ENCODE measurements around the gene LRRC72. TPM values are rescaled to one million over a fixed set of nuclear protein-coding genes. Genes with fewer than 3 reads are reported as not detected.

The LRRC72 gene
- total and polyA plus RNA-seq, 10 of the 15 experiments (the other 5 are each of a cell fraction or from before 2014, with no cell fraction given): not detected

DNA sequence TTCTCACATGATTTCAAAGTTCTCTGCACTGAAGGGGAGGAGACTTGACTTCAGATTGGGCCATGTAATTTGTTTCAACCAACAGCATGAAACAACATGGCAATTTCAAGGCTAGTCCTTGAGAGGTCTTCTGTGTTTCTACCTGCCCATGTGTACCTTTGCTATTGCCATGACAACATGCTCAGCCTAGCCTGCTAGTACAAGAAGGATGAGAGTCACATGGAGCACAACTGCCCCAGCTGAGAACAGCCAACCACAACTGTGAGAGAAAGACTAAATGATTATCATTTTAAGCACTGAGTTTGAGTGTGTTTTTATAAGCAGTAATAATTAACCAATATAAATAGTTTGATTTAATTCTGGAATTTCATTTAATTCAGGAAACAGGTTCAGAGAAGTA is 77.0 kb downstream of the LRRC72 start:
- Histone ChIP-seq H3K4me2 (ENCODE audit: control insufficient read depth, insufficient read depth) (no peak overlapping the region), H2AFZ (ENCODE audit: control insufficient read depth, low read depth, low read length) (no peak overlapping the region), H3K27me3 (replicated peaks in 1 of 2; ENCODE audit: control insufficient read depth in 2 of 2, insufficient read depth in 2 of 2, low read length in 1 of 2) (no peaks in the 10 kb centered on the region; a peak in 1 of 4 replicates), H3K79me2 (ENCODE audit: control insufficient read depth, insufficient read depth, low read length) (no peaks in the 10 kb centered on the region), H3K36me3 (ENCODE audit: control insufficient read depth in 2 of 2, insufficient read depth in 2 of 2, low read length in 1 of 2) (no peaks in the 10 kb centered on the region), H3K4me1 (ENCODE audit: control insufficient read depth, insufficient read depth, low read length) (no peaks in the 10 kb centered on the region), H3K4me3 (no peak overlapping the region), H4K20me1 (ENCODE audit: control insufficient read depth, insufficient read depth) (0 out of 2 replicates have a peak, but pooled peaks cover 2% of the 10 kb centered on the region), H3K27ac (ENCODE audit: control insufficient read depth, insufficient read depth) (no peak overlapping the region), H3K9me3 (replicated peaks; ENCODE audit: control insufficient read depth, insufficient read depth, low read length) (no peaks in the 10 kb centered on the region), H3K9ac (ENCODE audit: control insufficient read depth, insufficient read depth, low read length) (no peak overlapping the region)
- ChIA-PET SMC1A (ENCODE audit: uncharacterized antibody, unreplicated experiment) (no interaction called here), POLR2A (no interaction called here), CTCF (no interaction called here), RAD21 (ENCODE audit: unreplicated experiment) (no interaction called here)
- TF ChIP-seq ATF7 (IDR thresholded peaks at IDR 0.05; ENCODE audit: low read depth) (no peak), SREBF2 (IDR thresholded peaks at IDR 0.05; ENCODE audit: low read length) (no peak), CBX3 (IDR thresholded peaks at IDR 0.05; ENCODE audit: borderline replicate concordance, low read depth) (no peak), TAF1 (IDR thresholded peaks at IDR 0.05; ENCODE audit: borderline replicate concordance, low read depth, low read length) (no peak)
- in situ Hi-C loops (cut with MboI) (no loop called here), intact Hi-C loops (cut with micrococcal nuclease; ENCODE audit: unreplicated experiment) (loop anchor here (5.0 kb wide), 1 partner anchor 314 kb away; no protein-coding TSS in a partner anchor)
- FAIRE-seq: no peak
- no peak for DNase-seq (ENCODE audit: low read depth, low spot score)
- no peak for ATAC-seq
- no TSS peak for BruUV-seq (replicated peaks)

DNA sequence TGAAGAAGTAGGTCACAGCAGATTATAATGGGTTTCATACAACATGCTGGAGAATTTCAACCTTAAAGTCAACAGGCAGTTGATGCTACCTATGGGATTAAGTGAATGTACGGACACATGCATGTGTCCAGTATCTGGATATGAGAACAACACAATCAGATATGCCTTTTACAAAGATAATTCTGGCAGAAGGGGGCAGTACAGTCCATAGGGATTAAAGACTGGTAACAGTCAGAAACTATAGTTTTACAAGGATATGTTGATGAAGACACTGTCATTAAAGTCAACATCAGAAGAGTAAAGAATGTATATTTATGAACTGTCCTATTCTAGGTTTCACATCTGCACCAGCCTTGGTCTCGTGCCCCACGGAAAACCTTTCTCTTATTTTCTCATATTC is 77.4 kb downstream of the LRRC72 start:
- no peak for ATAC-seq
- Histone ChIP-seq H4K20me1 (ENCODE audit: control insufficient read depth, insufficient read depth) (0 out of 2 replicates have a peak, but pooled peaks cover 2% of the 10 kb centered on the region), H3K9ac (ENCODE audit: control insufficient read depth, insufficient read depth, low read length) (no peak overlapping the region), H3K4me2 (ENCODE audit: control insufficient read depth, insufficient read depth) (no peak overlapping the region), H3K36me3 (ENCODE audit: control insufficient read depth in 2 of 2, insufficient read depth in 2 of 2, low read length in 1 of 2) (no peaks in the 10 kb centered on the region), H3K4me1 (ENCODE audit: control insufficient read depth, insufficient read depth, low read length) (no peaks in the 10 kb centered on the region), H3K27me3 (replicated peaks in 1 of 2; ENCODE audit: control insufficient read depth in 2 of 2, insufficient read depth in 2 of 2, low read length in 1 of 2) (no peaks in the 10 kb centered on the region), H2AFZ (ENCODE audit: control insufficient read depth, low read depth, low read length) (no peak overlapping the region), H3K9me3 (replicated peaks; ENCODE audit: control insufficient read depth, insufficient read depth, low read length) (no peaks in the 10 kb centered on the region), H3K27ac (ENCODE audit: control insufficient read depth, insufficient read depth) (no peak overlapping the region), H3K4me3 (no peak overlapping the region), H3K79me2 (ENCODE audit: control insufficient read depth, insufficient read depth, low read length) (no peaks in the 10 kb centered on the region)
- WGBS (ENCODE audit: insufficient coverage, insufficient replicate concordance, low lambda C conversion rate, missing lambda C conversion rate): 46% methylated on average over 3 of the region's 3 CpGs
- in situ Hi-C loops (cut with MboI): no loop called here
- RAD21 ChIA-PET (ENCODE audit: unreplicated experiment): no interaction called here
- intact Hi-C loops (cut with micrococcal nuclease; ENCODE audit: unreplicated experiment): loop anchor here (5.0 kb wide), 1 partner anchor 313 kb away; no protein-coding TSS in a partner anchor
- DNase-seq (ENCODE audit: low read depth, low spot score): no peak
- POLR2A ChIA-PET: no interaction called here
- BruUV-seq (replicated peaks): no TSS peak
- no peak for FAIRE-seq
- SMC1A ChIA-PET (ENCODE audit: uncharacterized antibody, unreplicated experiment): no interaction called here
- CTCF ChIA-PET: no interaction called here
- TF ChIP-seq RAD21 (IDR thresholded peaks at IDR 0.05; ENCODE audit: insufficient read depth, low read depth, low read length) (0 out of 2 replicates have a peak, but pooled peaks have one; percentile 26), MTA3 (IDR thresholded peaks at IDR 0.05; ENCODE audit: borderline replicate concordance, low read length) (no peak), SREBF2 (IDR thresholded peaks at IDR 0.05; ENCODE audit: low read length) (no peak), SPI1 (IDR thresholded peaks at IDR 0.05; ENCODE audit: borderline replicate concordance, insufficient read depth, low read depth, low read length) (no peak), SREBF1 (IDR thresholded peaks at IDR 0.05; ENCODE audit: low read length) (no peak), EED (IDR thresholded peaks at IDR 0.05; ENCODE audit: low read depth) (no peak), CTCF (IDR thresholded peaks at IDR 0.05 in 2 of 3, conservative IDR thresholded peaks at IDR 0.05 in 1 of 3; ENCODE audit: control insufficient read depth in 2 of 3, extremely low read depth in 1 of 3, insufficient read depth in 1 of 3, low read depth in 3 of 3, low read length in 3 of 3) (peak in 2 of 3 experiments; percentile 10; a peak in 1 of 6 replicates), BCLAF1 (IDR thresholded peaks at IDR 0.05) (no peak), BCL3 (IDR thresholded peaks at IDR 0.05; ENCODE audit: borderline replicate concordance, insufficient read depth, low read depth, low read length, poor library complexity, severe bottlenecking) (no peak)
